Right atrium auricular region (tissue), 2 donors: Measurements from ENCODE around the gene KLHL34. TPM values are rescaled to one million over a fixed set of nuclear protein-coding genes. Genes with fewer than 3 reads are reported as not detected.

ENCODE experiments used
- DNase-seq: peaks from one replicate; pipeline ENCODE4 v3.0.0-alpha.2; 2019; ENCODE audit warnings: low spot score
- H3K27ac ChIP-seq, 2 donors: fragments of 200-600 bp; sonication (generic); 1 replicate in 1 of 2; 2 replicates in 1 of 2; pipeline ENCODE4 v1.5.1; 2016 to 2019
- H3K27me3 ChIP-seq, 2 donors: fragments of 200-600 bp; sonication (generic); one replicate each; pipeline versions ENCODE4 v1.5.1 to v1.6.0; 2017 to 2019
- H3K36me3 ChIP-seq: fragments of 200-600 bp; sonication (generic); one replicate; pipeline ENCODE4 v1.5.1; 2016
- H3K4me1 ChIP-seq, 2 donors: fragments of 200-600 bp; sonication (generic); one replicate each; pipeline versions ENCODE4 v1.5.1 to v1.6.0; 2017 to 2019
- H3K4me3 ChIP-seq, 2 donors: fragments of 200-600 bp; sonication (generic); 1 replicate in 1 of 2; 2 replicates in 1 of 2; pipeline ENCODE4 v1.5.1; 2017 to 2019; ENCODE audit warnings: mild to moderate bottlenecking in 1 of 2, moderate library complexity in 1 of 2
- H3K9me3 ChIP-seq, 2 donors: fragments of 200-600 bp; sonication (generic); one replicate each; pipeline ENCODE4 v1.5.1; 2019
- total RNA-seq, 2 donors: library from RNA; depleted of rRNA; stranded (reverse); fragments of >200 nt; gene quantifications; one replicate each; pipeline ENCODE4 v1.1.0, GENCODE V29; 2016
- TF ChIP-seq, protein P1 (sequence below), 2 donors: fragments of 200-600 bp; sonication (generic); IDR thresholded peaks; one replicate each; pipeline ENCODE4 v1.5.1; 2019; ENCODE audit warnings: antibody characterized with exemption in 2 of 2

Gene KLHL34
- total RNA-seq, 2 donors from 2014 or later, result 1.1 to 2.2 TPM

DNA sequence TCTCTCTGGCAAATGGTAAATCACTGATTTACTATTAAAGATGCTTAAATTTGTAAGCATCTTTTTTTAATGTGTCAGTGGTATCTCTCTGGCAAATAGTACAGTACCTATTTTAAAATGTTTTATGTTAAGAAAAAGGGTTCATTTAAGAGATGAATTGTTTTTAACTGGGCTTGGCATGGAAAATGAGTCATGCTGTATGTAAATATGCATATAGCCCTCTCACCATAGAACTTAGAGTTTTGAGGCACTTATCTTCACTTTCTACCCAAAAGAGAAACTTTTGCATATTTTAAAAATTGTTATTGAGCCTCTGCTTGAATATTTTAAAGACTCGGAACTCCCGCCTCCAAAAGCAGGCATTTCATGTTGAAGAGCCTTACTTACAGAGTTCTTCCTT lies 37.9 kb downstream of the KLHL34 start:
- TF ChIP-seq, protein P1, sequence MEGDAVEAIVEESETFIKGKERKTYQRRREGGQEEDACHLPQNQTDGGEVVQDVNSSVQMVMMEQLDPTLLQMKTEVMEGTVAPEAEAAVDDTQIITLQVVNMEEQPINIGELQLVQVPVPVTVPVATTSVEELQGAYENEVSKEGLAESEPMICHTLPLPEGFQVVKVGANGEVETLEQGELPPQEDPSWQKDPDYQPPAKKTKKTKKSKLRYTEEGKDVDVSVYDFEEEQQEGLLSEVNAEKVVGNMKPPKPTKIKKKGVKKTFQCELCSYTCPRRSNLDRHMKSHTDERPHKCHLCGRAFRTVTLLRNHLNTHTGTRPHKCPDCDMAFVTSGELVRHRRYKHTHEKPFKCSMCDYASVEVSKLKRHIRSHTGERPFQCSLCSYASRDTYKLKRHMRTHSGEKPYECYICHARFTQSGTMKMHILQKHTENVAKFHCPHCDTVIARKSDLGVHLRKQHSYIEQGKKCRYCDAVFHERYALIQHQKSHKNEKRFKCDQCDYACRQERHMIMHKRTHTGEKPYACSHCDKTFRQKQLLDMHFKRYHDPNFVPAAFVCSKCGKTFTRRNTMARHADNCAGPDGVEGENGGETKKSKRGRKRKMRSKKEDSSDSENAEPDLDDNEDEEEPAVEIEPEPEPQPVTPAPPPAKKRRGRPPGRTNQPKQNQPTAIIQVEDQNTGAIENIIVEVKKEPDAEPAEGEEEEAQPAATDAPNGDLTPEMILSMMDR (IDR thresholded peaks at IDR 0.05), result no peak
- Histone ChIP-seq H3K4me3 (no peak overlapping the region), H3K27me3 (no peaks in the 10 kb centered on the region), H3K4me1 (no peaks in the 10 kb centered on the region), H3K36me3 (no peaks in the 10 kb centered on the region), H3K27ac (no peak overlapping the region), H3K9me3 (no peaks in the 10 kb centered on the region)
- DNase-seq, result no peak

DNA sequence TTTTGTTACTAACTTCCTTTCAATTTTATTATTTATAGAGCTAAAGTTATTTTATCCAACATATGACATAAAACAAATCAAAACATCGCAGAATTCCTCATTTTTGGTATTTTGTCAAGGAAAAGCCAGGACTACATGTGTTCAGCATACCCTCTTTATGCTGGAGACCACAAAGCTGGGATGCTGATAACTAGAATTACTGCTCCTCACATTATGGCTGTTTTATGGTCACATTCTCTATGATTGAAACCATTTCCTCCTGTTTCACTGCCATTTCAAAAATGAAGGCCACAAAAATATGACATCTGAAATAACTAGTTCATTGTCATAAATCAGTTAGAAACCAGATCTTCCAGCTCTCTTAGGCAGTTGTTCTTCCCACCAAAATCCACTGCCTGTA lies 41.7 kb downstream of the KLHL34 start:
- no peak for DNase-seq
- Histone ChIP-seq H3K27me3 (no peaks in the 10 kb centered on the region), H3K36me3 (no peaks in the 10 kb centered on the region), H3K27ac (no peak overlapping the region), H3K4me3 (no peak overlapping the region), H3K4me1 (no peaks in the 10 kb centered on the region), H3K9me3 (no peaks in the 10 kb centered on the region)
- TF ChIP-seq, protein P1 (IDR thresholded peaks at IDR 0.05), result no peak

DNA sequence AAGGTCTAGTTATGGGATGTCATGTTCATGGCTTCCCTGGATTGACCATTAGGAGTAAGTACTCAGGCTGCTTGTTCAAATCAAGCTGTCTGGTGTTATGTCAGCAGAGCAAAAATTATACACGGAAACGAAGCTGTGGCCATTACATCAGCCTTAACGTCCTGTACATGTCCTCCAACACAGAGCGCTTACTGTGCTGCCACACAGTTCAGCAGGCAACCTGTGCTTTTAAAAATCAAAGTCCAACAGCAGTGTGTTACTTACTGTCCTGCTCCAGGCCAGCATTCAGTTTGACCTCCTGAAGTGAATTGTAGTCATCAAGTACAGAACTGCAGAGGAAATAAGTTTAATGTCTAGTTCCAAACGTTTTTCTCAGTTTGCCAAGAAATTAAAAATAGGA lies 46.0 kb downstream of the KLHL34 start:
- Histone ChIP-seq H3K4me3 (no peak overlapping the region), H3K27me3 (no peaks in the 10 kb centered on the region), H3K9me3 (no peaks in the 10 kb centered on the region), H3K27ac (no peak overlapping the region), H3K4me1 (no peaks in the 10 kb centered on the region), H3K36me3 (no peaks in the 10 kb centered on the region)
- DNase-seq, result no peak
- TF ChIP-seq, protein P1 (IDR thresholded peaks at IDR 0.05), result no peak

DNA sequence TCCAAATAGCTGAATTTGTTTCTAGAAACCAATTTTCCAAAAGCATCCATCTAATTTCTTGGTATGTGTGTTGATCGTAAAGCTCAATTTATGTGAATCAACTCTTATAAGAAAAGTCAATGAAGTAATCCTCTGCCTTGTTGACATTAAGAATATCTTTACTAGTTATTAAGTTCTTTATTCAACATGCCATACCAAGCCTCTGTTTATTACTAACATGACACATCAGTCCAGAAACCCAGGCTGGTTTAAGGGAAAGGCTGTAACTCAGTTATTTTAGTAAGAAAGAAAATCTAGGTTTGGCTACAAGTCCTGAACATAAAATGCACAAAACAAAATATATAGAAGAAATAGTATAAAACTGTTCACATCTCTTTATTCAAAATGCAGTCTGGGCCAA lies 48.0 kb downstream of the KLHL34 start:
- Histone ChIP-seq H3K27ac (no peak overlapping the region), H3K9me3 (no peaks in the 10 kb centered on the region), H3K27me3 (no peaks in the 10 kb centered on the region), H3K36me3 (no peaks in the 10 kb centered on the region), H3K4me3 (no peak overlapping the region), H3K4me1 (no peaks in the 10 kb centered on the region)
- no peak for DNase-seq
- TF ChIP-seq, protein P1 (IDR thresholded peaks at IDR 0.05), result no peak

DNA sequence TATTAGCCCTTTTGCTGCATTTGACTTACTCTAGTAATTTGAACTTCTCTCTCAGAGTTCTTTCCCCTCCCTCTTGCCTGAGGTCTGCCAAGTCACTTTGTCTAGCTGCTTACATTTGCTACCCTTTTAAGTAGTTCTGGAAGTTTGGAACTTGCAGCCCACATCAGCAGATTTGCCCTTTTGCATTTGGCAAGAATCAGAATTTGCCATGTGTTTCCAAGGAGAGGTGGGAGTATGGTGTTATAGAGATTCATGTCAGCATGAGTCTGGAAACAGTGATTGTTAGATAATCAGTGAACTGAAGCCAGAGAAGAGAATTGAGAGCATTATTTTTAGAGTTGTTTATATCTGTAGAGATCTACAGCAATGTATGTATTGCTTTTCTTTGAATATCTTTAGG lies 52.1 kb downstream of the KLHL34 start:
- H3K4me1 ChIP-seq, result no peaks in the 10 kb centered on the region
- no peak overlapping the region for H3K4me3 ChIP-seq
- H3K9me3 ChIP-seq, result no peaks in the 10 kb centered on the region
- DNase-seq, result no peak
- H3K27me3 ChIP-seq, result no peaks in the 10 kb centered on the region
- H3K27ac ChIP-seq, result no peak overlapping the region
- TF ChIP-seq, protein P1 (IDR thresholded peaks at IDR 0.05), result no peak
- no peaks in the 10 kb centered on the region for H3K36me3 ChIP-seq

Other genes with a start within 250 kb of the KLHL34 start
- 100 to 1,000 TPM; 403 to 651 TPM for gene SMPX, start 99.8 kb upstream of the KLHL34 start, total RNA-seq
- gene MBTPS2, start 181.3 kb upstream of the KLHL34 start, total RNA-seq, result 10 to 100 TPM in 1 of 2 donors, 1 to 10 TPM in 1; 6.9 to 10.0 TPM
- under 1 TPM; 0.63 to 0.98 TPM for gene YY2, start 197.7 kb upstream of the KLHL34 start, total RNA-seq